HG03175 (cell line): ENCODE data around the gene IL31.
"Not testable (repeated sequence)": the region's sequence is repeated elsewhere in the genome, so short reads cannot be mapped to it uniquely, and the experiment has no call there.

ENCODE experiments used
- ATAC-seq: cut with Tn5 transposase; IDR thresholded peaks from one replicate; pipeline ENCODE4 v1.9.1; 2021; ENCODE audit warnings: mild to moderate bottlenecking, moderate library complexity; ENCODE audit not compliant: unreplicated experiment

The IL31 gene

DNA sequence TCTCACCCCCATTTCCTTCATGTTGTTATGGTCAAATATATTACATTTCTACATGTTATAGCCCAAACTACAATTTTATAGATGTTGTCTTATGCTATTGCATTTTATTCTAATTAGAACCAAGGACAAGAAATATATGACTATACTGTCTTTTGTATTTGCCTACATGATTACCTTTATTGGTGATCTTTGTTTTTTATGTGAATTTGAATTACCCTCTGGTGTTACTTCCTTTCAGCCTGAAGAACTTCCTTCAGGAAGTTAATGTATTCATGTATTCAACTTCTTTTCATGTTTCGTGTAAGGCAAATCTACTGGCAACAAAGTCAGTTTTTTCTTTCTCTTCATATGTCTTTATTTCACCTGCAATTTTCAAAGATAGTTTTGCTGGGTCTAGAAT, 20.8 kb upstream of the IL31 start:
- no peak for ATAC-seq

DNA sequence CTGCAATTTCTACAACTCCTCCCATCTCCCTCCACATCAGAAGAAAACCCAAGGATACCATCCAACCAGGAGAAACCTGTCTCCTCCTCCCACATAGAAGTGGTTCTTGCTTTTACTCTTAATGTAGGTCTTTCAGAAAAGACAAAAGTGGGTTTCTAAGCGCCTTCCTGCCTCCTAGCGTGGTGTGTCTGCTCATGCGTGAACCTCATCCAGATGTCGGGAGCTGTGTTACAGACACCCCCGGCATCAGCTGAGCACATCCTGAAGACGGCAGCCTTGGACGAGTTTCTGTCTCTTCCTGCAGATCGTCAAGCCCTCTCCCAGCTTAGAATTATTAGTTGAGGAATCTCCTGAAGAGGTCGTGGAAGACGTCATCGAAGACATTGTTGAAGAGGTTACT, 18.4 kb upstream of the IL31 start:
- no peak for ATAC-seq

DNA sequence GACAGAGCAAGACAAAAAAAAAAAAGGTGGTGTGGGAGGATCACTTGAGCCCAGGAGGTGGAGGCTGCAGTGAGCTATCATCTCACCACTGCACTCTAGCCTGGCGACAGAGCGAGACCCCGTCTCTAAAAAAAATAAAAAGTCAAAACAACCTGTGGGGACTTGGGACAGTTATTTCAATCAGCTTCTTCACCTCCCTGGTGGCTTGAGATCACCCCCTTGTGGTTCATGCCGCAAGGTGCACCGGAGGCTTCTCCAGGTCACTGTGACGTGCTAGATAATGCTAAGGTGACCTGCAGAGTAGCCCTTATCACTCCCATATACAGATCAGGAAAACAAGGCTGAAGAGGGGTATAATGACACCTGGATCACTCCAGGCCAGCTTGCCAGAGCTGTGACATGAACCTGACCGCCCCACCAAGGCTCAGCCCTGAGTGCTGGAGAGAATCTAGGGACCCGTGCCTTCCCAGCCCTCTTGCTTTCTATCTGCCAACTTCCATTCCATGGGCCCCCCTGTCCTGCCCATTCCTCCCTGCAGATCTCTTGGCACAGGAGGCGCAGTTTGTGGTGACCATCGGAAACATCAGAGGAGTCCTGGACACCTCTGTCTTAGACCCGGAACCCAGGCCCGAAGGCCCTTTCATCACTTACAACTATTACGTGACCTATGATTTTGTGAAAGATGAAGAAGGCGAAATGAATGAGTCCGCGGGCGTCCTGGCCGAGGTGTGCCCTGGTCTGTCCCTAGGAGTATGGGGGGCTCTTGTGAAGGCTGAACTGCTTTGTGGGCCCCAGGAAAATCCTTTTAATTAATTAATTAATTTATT, 17.0 kb upstream of the IL31 start:
- ATAC-seq = no peak

DNA sequence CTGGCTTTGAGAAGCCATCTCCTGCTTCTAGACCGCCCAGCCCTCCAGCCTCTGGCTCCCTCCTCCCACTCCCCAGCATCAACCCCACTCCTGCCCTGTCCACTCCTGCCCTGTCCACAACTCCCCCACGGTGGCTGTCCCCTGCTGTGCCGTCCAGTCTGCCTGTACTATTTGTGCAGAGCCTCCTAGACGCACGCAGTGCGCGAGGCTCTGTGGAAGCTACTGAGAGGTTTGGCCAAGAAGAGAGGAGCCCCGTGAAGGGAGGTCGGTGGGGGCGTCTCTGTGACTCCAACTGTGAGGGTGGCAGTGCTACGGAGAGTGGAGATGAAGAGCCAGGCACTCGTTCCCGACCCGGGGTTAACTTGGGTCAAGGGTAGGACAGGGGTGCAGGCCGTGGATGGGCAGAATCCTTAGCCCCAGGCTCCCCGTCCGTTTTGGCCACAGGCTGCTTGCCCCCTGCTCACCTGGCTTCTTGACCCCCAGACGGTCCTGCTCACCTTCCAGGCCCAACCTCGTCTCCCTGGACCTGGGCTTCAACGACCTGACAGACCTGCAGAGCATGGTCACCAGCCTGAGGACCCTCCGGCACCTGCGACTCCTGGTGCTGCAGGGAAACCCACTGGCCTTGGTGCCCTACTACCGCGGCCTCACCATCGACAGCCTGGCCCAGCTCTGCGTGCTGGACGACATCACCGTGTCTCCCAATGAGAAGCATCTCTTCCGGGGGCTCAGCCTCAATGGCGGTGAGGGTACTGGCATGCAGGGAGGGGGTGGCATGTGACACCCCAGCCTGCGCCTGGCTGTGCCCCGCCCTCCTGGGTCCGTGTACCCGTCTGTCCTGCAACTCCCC, 15.8 kb upstream of the IL31 start:
- ATAC-seq = no peak

- ATAC-seq = no peak
These were observed 13.4 kb upstream of the IL31 start for GRCh38 chr12:122187466-122187865.

DNA sequence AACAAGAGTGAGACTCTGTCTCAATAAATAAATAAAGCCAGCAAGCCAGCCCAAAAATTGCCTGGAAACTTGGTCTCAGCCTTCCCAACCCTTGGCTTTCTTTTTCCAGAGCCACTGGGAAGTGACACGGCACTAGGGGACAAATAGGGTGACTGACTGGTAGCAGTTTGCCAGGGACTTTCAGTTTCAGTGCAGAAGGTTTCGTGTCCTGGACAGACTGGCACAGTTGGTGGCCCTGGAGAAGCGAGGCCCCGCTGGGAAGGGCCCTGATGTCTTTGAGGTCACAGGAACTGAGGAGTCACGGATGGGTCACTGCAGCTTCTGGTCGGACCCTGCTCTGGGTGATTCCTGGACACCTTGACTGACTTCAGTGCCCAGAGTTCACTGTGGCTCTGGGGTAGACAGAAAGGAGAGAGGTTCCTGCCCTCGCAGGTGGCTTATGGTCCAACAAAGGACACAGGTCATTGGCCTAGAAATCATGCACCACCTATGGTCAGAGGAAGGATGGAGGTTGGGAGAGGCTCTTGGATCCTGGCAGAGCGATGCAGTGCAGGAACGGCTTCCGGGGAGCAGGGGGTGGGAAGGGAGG, 11.6 kb upstream of the IL31 start:
- no peak for ATAC-seq

- no peak for ATAC-seq
These were observed 11.1 kb upstream of the IL31 start for GRCh38 chr12:122185079-122185478.

DNA sequence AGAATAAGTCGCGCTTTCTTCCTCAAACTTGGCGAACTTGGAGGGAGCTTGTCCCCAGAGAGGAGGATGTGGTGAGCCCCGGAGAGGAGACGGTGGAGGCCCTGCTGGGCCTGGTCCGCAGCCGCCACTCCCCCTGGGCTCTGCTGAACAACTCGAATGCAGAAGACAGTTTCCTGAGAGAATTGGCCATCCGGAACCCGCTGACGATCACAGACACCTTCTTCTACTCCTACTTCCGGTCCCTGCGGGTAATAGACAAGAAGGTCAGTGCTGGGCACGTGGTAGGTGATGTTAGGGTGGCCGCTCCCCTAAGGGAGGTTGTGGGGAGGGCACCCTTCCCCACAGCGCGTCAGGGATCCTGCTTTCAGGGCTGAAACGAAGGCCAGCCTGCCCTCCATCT, 10.5 kb upstream of the IL31 start:
- ATAC-seq = no peak

- ATAC-seq = no peak
These were observed 9.5 kb upstream of the IL31 start for GRCh38 chr12:122183588-122183940.

- no peak for ATAC-seq
These were observed 9.0 kb upstream of the IL31 start, which contains the start of gene LRRC43 for GRCh38 chr12:122182887-122183587. TSS of gene LRRC43 (plus strand) at chr12:122183123. CDS start at chr12:122183145, 22 bp downstream.

GRCh38 chr12:122176473-122176872, 2.5 kb upstream of the IL31 start:
- ATAC-seq = not testable (repeated sequence)

DNA sequence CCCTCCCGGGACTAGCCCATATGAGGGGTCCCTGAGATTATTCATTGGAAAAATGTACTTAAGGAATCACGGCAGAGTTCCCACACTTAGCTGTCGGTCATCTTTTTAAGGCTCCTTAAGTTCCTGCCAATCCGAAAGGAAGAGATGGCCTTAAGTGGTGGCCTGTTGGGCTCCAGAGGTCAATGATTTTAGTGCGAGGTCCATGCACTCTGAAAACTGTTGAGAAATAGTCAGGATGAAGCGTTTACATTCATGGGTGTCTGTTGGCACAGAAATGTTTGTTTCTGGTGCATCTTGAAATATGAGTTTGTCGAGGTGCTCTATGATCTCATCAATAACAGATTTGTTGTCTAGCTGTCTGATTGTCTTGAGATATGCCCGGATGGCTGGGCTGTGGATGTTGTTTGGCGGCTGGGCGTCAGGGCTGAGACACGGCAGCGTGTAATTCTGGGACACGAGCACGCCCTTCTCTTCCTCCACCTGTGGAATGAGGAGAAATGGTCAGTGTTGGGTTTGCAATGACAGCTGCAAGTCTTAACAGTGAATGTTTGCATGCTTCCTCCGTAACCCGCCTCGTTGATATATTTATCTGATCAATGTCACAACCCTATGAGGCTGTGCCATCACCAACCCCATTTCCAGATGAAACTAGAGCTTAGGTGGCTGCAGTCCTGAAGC, 1.6 kb downstream of the IL31 start:
- no peak for ATAC-seq

- no peak for ATAC-seq
These were observed 2.6 kb downstream of the IL31 start for GRCh38 chr12:122171399-122171798.

DNA sequence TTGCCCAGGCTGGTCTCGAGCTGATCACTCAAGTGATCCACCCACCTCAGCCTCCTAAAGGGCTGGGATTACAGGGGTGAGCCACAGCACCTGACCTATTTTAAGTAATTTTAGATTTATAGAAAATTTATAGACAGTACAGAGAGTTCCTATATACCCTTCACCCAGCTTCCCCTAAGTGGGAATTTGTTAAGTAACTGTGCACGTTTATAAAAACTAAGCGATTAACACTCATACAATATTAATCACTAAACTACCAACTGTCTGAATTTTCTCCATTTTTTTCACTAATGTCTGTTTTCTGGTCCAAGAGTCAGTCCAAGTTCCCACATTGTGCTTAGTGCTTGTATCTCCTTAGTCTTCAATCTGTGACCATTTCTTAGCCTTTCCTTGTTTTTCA, 5.5 kb downstream of the IL31 start:
- no peak for ATAC-seq

DNA sequence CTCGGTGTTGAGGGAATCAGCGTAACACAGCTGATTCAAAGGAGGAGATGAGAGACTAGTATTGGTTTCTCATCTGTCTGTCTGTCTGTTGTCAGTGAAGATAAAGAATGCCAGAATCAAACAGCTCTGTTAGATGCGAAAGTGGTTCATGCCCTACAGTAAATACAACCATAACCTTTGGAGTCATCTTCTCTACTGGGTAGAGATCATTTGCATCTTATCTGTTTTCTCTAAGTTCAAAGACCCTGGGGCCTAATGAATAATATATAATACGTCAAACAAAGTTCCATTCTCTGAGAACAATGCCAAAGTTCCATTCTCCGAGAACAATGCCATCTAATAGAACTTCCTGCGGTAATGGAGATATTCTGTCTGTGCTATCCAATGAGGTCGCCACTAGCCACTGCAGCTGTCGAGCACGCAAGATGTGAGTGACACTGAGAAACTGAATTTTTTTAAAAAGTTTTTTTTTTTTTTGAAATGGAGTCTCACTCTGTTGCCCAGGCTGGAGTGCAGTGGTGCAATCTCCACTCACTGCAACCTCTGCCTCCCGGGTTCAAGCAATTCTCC, 6.6 kb downstream of the IL31 start:
- ATAC-seq = no peak

DNA sequence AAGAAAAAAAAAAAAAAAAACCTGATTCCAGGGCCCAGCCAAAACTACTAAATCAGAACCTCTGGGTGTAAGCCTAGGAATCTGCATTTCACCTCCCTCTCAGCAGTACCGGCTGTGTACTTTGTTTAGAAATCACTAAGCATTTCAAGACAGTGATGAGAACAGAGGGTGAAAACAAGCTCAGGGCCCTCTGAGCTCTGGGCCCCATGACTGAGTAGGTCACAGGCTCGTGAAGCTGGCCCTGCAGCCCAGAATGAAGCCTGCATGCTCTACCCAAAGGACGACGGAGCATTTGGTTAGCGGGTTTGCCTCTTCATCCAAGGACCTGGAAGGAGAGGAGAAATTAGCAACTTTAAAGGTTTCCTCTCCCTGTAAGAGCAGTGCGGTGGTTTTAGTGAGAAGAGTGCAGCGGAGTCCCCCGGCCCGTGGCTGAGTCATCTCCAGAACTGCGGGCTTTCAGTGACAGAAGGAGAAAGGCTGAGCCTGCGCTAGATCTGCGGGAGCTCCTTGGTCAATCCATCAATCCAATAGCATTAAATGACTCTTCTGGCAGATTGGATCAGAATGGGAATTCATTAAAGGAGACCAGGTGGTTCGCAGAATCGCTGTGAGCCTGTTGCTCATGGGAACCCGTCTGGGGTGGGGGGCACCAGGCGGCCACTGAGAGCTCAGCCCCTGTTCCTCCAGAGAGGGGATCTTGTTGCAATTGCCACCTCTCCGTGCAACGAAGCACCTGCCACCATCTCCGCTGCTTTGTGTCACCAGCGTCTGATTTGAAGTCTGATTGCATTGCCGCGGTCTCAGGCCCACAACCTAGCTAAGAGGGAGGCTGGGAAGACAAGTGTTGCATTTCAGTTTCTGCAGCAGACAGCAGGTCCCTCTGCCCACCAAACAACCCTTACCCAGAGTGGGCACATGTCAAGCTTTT, 7.3 kb downstream of the IL31 start:
- ATAC-seq = no peak

DNA sequence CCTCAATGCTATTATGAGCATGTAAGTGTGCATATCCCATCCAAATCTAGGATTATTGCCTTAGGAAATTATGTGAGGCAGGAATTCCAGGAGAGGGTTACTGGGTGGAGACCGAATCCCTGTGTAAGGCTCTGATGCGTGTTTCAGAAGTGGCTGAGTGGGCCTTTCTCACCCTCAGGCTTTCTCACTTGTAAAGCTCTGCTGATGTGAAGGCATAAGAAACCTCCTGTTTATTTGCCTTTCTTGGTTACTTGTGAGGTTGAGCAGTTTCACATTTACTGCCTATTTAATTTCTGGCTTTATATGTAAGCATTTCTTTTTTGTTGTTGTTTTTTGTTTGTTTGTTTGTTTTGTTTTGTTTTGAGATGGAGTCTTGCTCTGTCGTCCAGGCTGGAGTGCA, 11.0 kb downstream of the IL31 start:
- no peak for ATAC-seq

GRCh38 chr12:122161682-122162081, 12.3 kb downstream of the IL31 start:
- no peak for ATAC-seq

DNA sequence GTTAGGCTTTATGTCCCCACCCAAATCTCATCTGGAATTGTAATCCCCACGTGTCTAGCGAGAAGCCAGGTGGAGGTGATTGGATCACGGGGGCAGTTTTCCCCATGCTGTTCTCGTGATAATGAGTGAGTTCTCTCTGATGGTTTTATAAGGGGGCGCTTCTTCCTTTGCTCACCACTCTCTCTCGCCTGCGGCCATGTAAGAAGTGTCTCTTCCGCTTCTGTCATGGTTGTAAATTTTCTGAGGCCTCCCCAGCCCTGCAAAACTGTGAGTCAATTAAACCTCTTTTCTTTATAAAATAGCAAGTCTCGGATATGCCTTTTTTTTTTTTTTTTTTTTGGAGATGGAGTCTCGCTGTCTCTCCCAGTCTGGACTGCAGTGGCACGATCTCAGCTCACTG, 13.3 kb downstream of the IL31 start:
- no peak for ATAC-seq
